GM12878 (cell line): ENCODE measurements around the gene TXNRD1. TPM values are rescaled to one million over a fixed set of nuclear protein-coding genes. Genes with fewer than 3 reads are reported as not detected.

ENCODE experiments used
- ASH2L ChIP-seq: fragments of 300-600, 200-600 bp; sonication (generic); IDR thresholded peaks from 2 replicates; pipeline ENCODE4 v1.6.1; 2017; ENCODE audit warnings: low read depth, mild to moderate bottlenecking, borderline replicate concordance
- CREM ChIP-seq: IDR thresholded peaks from 2 replicates; pipeline ENCODE4 v1.6.1; 2014; ENCODE audit warnings: antibody characterized with exemption, low read depth
- MYB ChIP-seq: fragments of 150-350 bp; IDR thresholded peaks from 2 replicates; pipeline ENCODE4 v1.6.1; 2014; ENCODE audit warnings: mild to moderate bottlenecking, low read depth, low read length, borderline replicate concordance
- MYC ChIP-seq: IDR thresholded peaks from 2 replicates; pipeline ENCODE4 v1.6.1; 2011; ENCODE audit warnings: mild to moderate bottlenecking, low read length, moderate library complexity, inconsistent platforms; ENCODE audit not compliant: insufficient read depth, insufficient replicate concordance, insufficient read length, severe bottlenecking
- RCOR1 ChIP-seq: conservative IDR thresholded peaks from 2 replicates; pipeline ENCODE4 v1.6.1; 2012; ENCODE audit warnings: low read depth, low read length, improper control_type of control experiment
- SIX5 ChIP-seq: IDR thresholded peaks from 2 replicates; pipeline ENCODE4 v1.6.1; 2011; ENCODE audit warnings: mild to moderate bottlenecking, low read depth, low read length, moderate library complexity; ENCODE audit not compliant: severe bottlenecking
- ZNF24 ChIP-seq: fragments of 450-650 bp; IDR thresholded peaks from 2 replicates; pipeline ENCODE4 v1.6.1; 2017; ENCODE audit warnings: antibody characterized with exemption, mild to moderate bottlenecking
- ZNF622 ChIP-seq: fragments of 450-650 bp; IDR thresholded peaks from 2 replicates; pipeline ENCODE4 v1.6.1; 2017; ENCODE audit warnings: mild to moderate bottlenecking, inconsistent platforms
- polyA plus RNA-seq, 11 experiments: library from polyadenylated mRNA; depleted of rRNA in 4 of 11; unstranded in 6 of 11; stranded (reverse) in 5 of 11; fragments of >200 nt; fragmentation: Nextera tagmentation in 4 of 11; fragmentation: Illumina TruSeq in 1 of 11; extraction: Ambion mirVana in 4 of 11; extraction: Trizol in 1 of 11; gene quantifications; 1 replicate in 1 of 11; 2 replicates in 10 of 11; pipeline versions ENCODE4 v1.2.1 to v1.2.3, GENCODE V29; 2011 to 2016; ENCODE audit warnings: inconsistent platforms in 2 of 11, missing spikeins in 2 of 11, low read depth in 1 of 11
- total RNA-seq, 4 experiments: library from RNA; depleted of rRNA in 3 of 4; stranded (reverse); fragments of >200 nt in 3 of 4; fragmentation: Illumina TruSeq in 1 of 4; extraction: Trizol in 1 of 4; gene quantifications; 2 replicates each; pipeline versions ENCODE4 v1.2.1 to v1.2.3, GENCODE V29; 2013 to 2021
- TF ChIP-seq, protein P1 (sequence below): IDR thresholded peaks from 2 replicates; pipeline ENCODE4 v1.6.1; 2012; ENCODE audit warnings: improper control_type of control experiment, low read depth, low read length; ENCODE audit not compliant: insufficient replicate concordance
- TF ChIP-seq, protein P2 (sequence below): fragments of 450-650 bp; formaldehyde crosslinking; IDR thresholded peaks from 2 replicates; pipeline ENCODE4 v1.4.0; 2022; ENCODE audit warnings: mild to moderate bottlenecking, moderate library complexity
- TF ChIP-seq, protein P3 (sequence below): fragments of 150-350 bp; IDR thresholded peaks from 2 replicates; pipeline ENCODE4 v1.6.1; 2014; ENCODE audit warnings: mild to moderate bottlenecking, low read depth, low read length
- TF ChIP-seq, protein P4 (sequence below): fragments of 450-650 bp; IDR thresholded peaks from 2 replicates; pipeline ENCODE4 v1.6.1; 2017; ENCODE audit warnings: antibody characterized with exemption, mild to moderate bottlenecking, moderate library complexity

Gene TXNRD1
- total and polyA plus RNA-seq, 10 of the 15 experiments (the other 5 are each of a cell fraction or from before 2014, with no cell fraction given), result 52.6 to 84.6 (median 67.8) TPM

DNA sequence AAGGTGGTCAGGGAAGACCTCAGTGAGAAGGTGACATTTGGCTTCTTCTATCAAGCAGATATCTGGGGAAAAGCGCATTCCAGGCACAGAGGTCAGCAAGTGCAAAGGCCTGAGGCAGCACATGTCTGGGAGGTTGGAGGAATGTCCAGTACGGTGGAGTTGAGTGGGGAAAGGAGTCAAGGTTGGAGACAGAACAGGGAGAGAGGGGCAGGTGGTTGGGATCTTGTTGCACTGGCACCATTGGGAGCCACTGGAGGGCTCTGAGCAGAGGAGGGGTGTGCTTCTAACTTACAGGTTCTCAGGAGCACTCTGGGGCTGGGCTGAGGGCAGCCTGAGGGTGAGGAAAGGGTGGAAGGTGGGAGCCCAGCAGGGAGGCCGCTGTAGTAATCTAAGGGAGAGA, 140.1 kb downstream of the TXNRD1 start (continued):
- TF ChIP-seq, protein P1, sequence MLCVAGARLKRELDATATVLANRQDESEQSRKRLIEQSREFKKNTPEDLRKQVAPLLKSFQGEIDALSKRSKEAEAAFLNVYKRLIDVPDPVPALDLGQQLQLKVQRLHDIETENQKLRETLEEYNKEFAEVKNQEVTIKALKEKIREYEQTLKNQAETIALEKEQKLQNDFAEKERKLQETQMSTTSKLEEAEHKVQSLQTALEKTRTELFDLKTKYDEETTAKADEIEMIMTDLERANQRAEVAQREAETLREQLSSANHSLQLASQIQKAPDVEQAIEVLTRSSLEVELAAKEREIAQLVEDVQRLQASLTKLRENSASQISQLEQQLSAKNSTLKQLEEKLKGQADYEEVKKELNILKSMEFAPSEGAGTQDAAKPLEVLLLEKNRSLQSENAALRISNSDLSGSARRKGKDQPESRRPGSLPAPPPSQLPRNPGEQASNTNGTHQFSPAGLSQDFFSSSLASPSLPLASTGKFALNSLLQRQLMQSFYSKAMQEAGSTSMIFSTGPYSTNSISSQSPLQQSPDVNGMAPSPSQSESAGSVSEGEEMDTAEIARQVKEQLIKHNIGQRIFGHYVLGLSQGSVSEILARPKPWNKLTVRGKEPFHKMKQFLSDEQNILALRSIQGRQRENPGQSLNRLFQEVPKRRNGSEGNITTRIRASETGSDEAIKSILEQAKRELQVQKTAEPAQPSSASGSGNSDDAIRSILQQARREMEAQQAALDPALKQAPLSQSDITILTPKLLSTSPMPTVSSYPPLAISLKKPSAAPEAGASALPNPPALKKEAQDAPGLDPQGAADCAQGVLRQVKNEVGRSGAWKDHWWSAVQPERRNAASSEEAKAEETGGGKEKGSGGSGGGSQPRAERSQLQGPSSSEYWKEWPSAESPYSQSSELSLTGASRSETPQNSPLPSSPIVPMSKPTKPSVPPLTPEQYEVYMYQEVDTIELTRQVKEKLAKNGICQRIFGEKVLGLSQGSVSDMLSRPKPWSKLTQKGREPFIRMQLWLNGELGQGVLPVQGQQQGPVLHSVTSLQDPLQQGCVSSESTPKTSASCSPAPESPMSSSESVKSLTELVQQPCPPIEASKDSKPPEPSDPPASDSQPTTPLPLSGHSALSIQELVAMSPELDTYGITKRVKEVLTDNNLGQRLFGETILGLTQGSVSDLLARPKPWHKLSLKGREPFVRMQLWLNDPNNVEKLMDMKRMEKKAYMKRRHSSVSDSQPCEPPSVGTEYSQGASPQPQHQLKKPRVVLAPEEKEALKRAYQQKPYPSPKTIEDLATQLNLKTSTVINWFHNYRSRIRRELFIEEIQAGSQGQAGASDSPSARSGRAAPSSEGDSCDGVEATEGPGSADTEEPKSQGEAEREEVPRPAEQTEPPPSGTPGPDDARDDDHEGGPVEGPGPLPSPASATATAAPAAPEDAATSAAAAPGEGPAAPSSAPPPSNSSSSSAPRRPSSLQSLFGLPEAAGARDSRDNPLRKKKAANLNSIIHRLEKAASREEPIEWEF, result no peak
- TF ChIP-seq MYC (no peak), CREM (no peak), SIX5 (no peak), ZNF622 (no peak), MYB (no peak), ZNF24 (no peak), RCOR1 (no peak), ASH2L (no peak)
- TF ChIP-seq, protein P2, sequence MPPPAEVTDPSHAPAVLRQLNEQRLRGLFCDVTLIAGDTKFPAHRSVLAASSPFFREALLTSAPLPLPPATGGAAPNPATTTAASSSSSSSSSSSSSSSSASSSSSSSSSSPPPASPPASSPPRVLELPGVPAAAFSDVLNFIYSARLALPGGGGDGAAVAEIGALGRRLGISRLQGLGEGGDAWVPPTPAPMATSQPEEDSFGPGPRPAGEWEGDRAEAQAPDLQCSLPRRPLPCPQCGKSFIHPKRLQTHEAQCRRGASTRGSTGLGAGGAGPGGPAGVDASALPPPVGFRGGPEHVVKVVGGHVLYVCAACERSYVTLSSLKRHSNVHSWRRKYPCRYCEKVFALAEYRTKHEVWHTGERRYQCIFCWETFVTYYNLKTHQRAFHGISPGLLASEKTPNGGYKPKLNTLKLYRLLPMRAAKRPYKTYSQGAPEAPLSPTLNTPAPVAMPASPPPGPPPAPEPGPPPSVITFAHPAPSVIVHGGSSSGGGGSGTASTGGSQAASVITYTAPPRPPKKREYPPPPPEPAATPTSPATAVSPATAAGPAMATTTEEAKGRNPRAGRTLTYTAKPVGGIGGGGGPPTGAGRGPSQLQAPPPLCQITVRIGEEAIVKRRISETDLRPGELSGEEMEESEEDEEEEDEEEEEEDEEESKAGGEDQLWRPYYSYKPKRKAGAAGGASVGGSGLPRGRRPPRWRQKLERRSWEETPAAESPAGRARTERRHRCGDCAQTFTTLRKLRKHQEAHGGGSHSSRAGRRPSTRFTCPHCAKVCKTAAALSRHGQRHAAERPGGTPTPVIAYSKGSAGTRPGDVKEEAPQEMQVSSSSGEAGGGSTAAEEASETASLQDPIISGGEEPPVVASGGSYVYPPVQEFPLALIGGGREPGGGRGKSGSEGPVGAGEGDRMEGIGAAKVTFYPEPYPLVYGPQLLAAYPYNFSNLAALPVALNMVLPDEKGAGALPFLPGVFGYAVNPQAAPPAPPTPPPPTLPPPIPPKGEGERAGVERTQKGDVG (CRISPR knock-in tag), result no peak
- TF ChIP-seq, protein P3, sequence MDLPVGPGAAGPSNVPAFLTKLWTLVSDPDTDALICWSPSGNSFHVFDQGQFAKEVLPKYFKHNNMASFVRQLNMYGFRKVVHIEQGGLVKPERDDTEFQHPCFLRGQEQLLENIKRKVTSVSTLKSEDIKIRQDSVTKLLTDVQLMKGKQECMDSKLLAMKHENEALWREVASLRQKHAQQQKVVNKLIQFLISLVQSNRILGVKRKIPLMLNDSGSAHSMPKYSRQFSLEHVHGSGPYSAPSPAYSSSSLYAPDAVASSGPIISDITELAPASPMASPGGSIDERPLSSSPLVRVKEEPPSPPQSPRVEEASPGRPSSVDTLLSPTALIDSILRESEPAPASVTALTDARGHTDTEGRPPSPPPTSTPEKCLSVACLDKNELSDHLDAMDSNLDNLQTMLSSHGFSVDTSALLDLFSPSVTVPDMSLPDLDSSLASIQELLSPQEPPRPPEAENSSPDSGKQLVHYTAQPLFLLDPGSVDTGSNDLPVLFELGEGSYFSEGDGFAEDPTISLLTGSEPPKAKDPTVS, result no peak
- TF ChIP-seq, protein P4, sequence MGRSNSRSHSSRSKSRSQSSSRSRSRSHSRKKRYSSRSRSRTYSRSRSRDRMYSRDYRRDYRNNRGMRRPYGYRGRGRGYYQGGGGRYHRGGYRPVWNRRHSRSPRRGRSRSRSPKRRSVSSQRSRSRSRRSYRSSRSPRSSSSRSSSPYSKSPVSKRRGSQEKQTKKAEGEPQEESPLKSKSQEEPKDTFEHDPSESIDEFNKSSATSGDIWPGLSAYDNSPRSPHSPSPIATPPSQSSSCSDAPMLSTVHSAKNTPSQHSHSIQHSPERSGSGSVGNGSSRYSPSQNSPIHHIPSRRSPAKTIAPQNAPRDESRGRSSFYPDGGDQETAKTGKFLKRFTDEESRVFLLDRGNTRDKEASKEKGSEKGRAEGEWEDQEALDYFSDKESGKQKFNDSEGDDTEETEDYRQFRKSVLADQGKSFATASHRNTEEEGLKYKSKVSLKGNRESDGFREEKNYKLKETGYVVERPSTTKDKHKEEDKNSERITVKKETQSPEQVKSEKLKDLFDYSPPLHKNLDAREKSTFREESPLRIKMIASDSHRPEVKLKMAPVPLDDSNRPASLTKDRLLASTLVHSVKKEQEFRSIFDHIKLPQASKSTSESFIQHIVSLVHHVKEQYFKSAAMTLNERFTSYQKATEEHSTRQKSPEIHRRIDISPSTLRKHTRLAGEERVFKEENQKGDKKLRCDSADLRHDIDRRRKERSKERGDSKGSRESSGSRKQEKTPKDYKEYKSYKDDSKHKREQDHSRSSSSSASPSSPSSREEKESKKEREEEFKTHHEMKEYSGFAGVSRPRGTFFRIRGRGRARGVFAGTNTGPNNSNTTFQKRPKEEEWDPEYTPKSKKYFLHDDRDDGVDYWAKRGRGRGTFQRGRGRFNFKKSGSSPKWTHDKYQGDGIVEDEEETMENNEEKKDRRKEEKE, result no peak
